HG02870 (cell line): Measurements from ENCODE around the gene ANGPTL2.
"Not testable (repeated sequence)": the region's sequence is repeated elsewhere in the genome, so short reads cannot be mapped to it uniquely, and the experiment has no call there.

Experiments used
- ATAC-seq: cut with Tn5 transposase; IDR thresholded peaks from one replicate; pipeline ENCODE4 v1.9.1; 2021; ENCODE audit warnings: mild to moderate bottlenecking, moderate library complexity; ENCODE audit not compliant: unreplicated experiment

ANGPTL2 gene

GRCh38 chr9:127122176-127123063, at the start of gene ANGPTL2:
Gene ANGPTL2 (minus strand): TSS chr9:127122635. CDS start chr9:127108731, 13,904 bp downstream.
- ATAC-seq: no peak

- not testable (repeated sequence) for ATAC-seq
Measured at GRCh38 chr9:127171348-127171747, 48.9 kb upstream of the ANGPTL2 start.

- no peak for ATAC-seq
Measured at GRCh38 chr9:127170652-127171051, 48.2 kb upstream of the ANGPTL2 start.

- ATAC-seq: no peak
Measured at GRCh38 chr9:127170103-127170502, 47.7 kb upstream of the ANGPTL2 start.

- no peak for ATAC-seq
Measured at GRCh38 chr9:127169575-127169883, 47.1 kb upstream of the ANGPTL2 start.

- ATAC-seq: no peak
Measured at GRCh38 chr9:127168756-127169574, 46.5 kb upstream of the ANGPTL2 start.

- ATAC-seq: no peak
Measured at GRCh38 chr9:127167560-127168326, 45.3 kb upstream of the ANGPTL2 start.

GRCh38 chr9:127166651-127167524, 44.5 kb upstream of the ANGPTL2 start:
- ATAC-seq: no peak

GRCh38 chr9:127166111-127166510, 43.7 kb upstream of the ANGPTL2 start:
- no peak for ATAC-seq

GRCh38 chr9:127165116-127165515, 42.7 kb upstream of the ANGPTL2 start:
- ATAC-seq: no peak

GRCh38 chr9:127163409-127163808, 41.0 kb upstream of the ANGPTL2 start:
- ATAC-seq: no peak

GRCh38 chr9:127162864-127163365, 40.5 kb upstream of the ANGPTL2 start:
- no peak for ATAC-seq

GRCh38 chr9:127162046-127162863, 39.8 kb upstream of the ANGPTL2 start:
- ATAC-seq: no peak

- no peak for ATAC-seq
Measured at GRCh38 chr9:127161081-127161624, 38.7 kb upstream of the ANGPTL2 start.

GRCh38 chr9:127159949-127160610, 37.6 kb upstream of the ANGPTL2 start:
- ATAC-seq: no peak

- no peak for ATAC-seq
Measured at GRCh38 chr9:127159325-127159801, 36.9 kb upstream of the ANGPTL2 start.

- ATAC-seq: no peak
Measured at GRCh38 chr9:127158786-127159324, 36.4 kb upstream of the ANGPTL2 start.
